Endothelial cell (in vitro differentiated cells): ENCODE data around the gene ZFR. TPM values are rescaled to one million over a fixed set of nuclear protein-coding genes. Genes with fewer than 3 reads are reported as not detected.

Experiments used
- DNase-seq: peaks from one replicate; pipeline ENCODE4 v3.0.0; 2021; ENCODE audit warnings: low spot score
- H3K27ac Mint-ChIP-seq: one replicate; pipeline ENCODE4 v1.8.0; 2021; ENCODE audit warnings: mixed read lengths, inconsistent platforms; ENCODE audit not compliant: unreplicated experiment
- H3K27me3 Mint-ChIP-seq: one replicate; pipeline ENCODE4 v1.8.0; 2021; ENCODE audit warnings: mild to moderate bottlenecking, moderate library complexity, mixed read lengths, inconsistent platforms; ENCODE audit not compliant: unreplicated experiment
- H3K36me3 Mint-ChIP-seq: one replicate; pipeline ENCODE4 v1.8.0; 2021; ENCODE audit warnings: mild to moderate bottlenecking, low read depth, mixed read lengths, inconsistent platforms; ENCODE audit not compliant: unreplicated experiment
- H3K4me1 Mint-ChIP-seq: one replicate; pipeline ENCODE4 v1.8.0; 2021; ENCODE audit warnings: mild to moderate bottlenecking, mixed read lengths, inconsistent platforms; ENCODE audit not compliant: unreplicated experiment
- H3K4me3 Mint-ChIP-seq: one replicate; pipeline ENCODE4 v1.8.0; 2021; ENCODE audit warnings: mild to moderate bottlenecking, mixed read lengths, inconsistent platforms; ENCODE audit not compliant: unreplicated experiment
- H3K9me3 Mint-ChIP-seq: one replicate; pipeline ENCODE4 v1.8.0; 2021; ENCODE audit warnings: mixed read lengths, inconsistent platforms; ENCODE audit not compliant: unreplicated experiment
- CTCF ChIP-seq: fragments of 200-600 bp; sonication (generic); IDR thresholded peaks from one replicate; pipeline ENCODE4 v1.5.0; 2021; ENCODE audit warnings: antibody characterized with exemption; ENCODE audit not compliant: unreplicated experiment
- total RNA-seq: library from RNA; stranded (reverse); fragmentation: NEBNext Ultra II Directional; extraction: Animal tissue kit (Norgen Biotek cat#: 25700); gene quantifications from one replicate; pipeline ENCODE4 v1.2.1, GENCODE V29; 2021; ENCODE audit not compliant: unreplicated experiment

Gene ZFR
- total RNA-seq, 1 donor from 2014 or later, result 72.9 TPM

- Mint-ChIP-seq H3K4me3 (no peak overlapping the region), H3K27ac (no peak overlapping the region), H3K36me3 (peaks cover 3% of the 10 kb centered on the region), H3K27me3 (peaks cover 6% of the 10 kb centered on the region), H3K9me3 (no peaks in the 10 kb centered on the region), H3K4me1 (peaks cover 11% of the 10 kb centered on the region)
- DNase-seq, result no peak
- no peak for TF ChIP-seq CTCF
Observed at GRCh38 chr5:32461441-32462120, 17.0 kb upstream of the ZFR start.

- Mint-ChIP-seq H3K27me3 (peaks cover 6% of the 10 kb centered on the region), H3K4me3 (no peak overlapping the region), H3K4me1 (peaks cover 17% of the 10 kb centered on the region), H3K36me3 (peaks cover 3% of the 10 kb centered on the region), H3K9me3 (no peaks in the 10 kb centered on the region), H3K27ac (no peak overlapping the region)
- no peak for DNase-seq
- TF ChIP-seq CTCF, result no peak
Observed at GRCh38 chr5:32460702-32461101, 16.2 kb upstream of the ZFR start.

GRCh38 chr5:32458880-32459495 is 14.4 kb upstream of the ZFR start:
- Mint-ChIP-seq H3K4me1 (peaks cover 18% of the 10 kb centered on the region), H3K27me3 (peaks cover 9% of the 10 kb centered on the region), H3K4me3 (no peak overlapping the region), H3K36me3 (peaks cover 3% of the 10 kb centered on the region), H3K27ac (no peak overlapping the region), H3K9me3 (no peaks in the 10 kb centered on the region)
- no peak for TF ChIP-seq CTCF
- DNase-seq, result no peak

- no peak overlapping the region for H3K27ac Mint-ChIP-seq
- peaks cover 3% of the 10 kb centered on the region for H3K36me3 Mint-ChIP-seq
- H3K9me3 Mint-ChIP-seq, result no peaks in the 10 kb centered on the region
- no peak overlapping the region for H3K4me3 Mint-ChIP-seq
- peaks cover 3% of the 10 kb centered on the region for H3K27me3 Mint-ChIP-seq
- H3K4me1 Mint-ChIP-seq, result peaks cover 11% of the 10 kb centered on the region
- DNase-seq, result no peak
- no peak for TF ChIP-seq CTCF
Observed at GRCh38 chr5:32455311-32455710, 10.8 kb upstream of the ZFR start.

GRCh38 chr5:32454821-32455220 is 10.3 kb upstream of the ZFR start:
- Mint-ChIP-seq H3K4me3 (no peak overlapping the region), H3K9me3 (no peaks in the 10 kb centered on the region), H3K4me1 (peaks cover 11% of the 10 kb centered on the region), H3K36me3 (peaks cover 3% of the 10 kb centered on the region), H3K27ac (no peak overlapping the region), H3K27me3 (peaks cover 3% of the 10 kb centered on the region)
- TF ChIP-seq CTCF, result no peak
- no peak for DNase-seq
